Measurements from ENCODE around the gene GPR158. TPM values are rescaled to one million over a fixed set of nuclear protein-coding genes. Genes with fewer than 3 reads are reported as not detected.

Gene GPR158
- total and polyA plus RNA-seq, 2 donors from 2014 or later: 0.09 to 0.22 TPM

DNA sequence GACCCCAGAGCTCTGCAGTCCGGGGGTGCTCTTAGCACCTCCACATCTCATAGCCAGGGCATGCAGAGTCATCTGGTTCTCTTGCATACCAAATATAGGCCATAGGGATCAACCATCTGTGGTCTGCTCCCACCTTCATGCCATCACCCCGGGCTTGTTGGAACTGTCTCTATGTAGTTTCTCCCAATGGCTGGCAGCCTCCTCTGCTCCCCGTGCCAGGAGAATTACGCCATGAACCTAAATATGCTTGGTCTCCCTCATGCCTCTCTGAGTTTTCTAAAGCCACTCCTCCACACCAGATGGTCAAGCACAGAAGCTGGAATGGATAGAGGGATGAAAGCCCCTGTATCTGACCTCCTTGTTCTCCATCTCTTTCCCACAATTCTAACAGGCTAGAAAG is 456.7 kb downstream of the GPR158 start:
- intact Hi-C loops (cut with DNase I): no loop called here
- TF ChIP-seq, protein P1, sequence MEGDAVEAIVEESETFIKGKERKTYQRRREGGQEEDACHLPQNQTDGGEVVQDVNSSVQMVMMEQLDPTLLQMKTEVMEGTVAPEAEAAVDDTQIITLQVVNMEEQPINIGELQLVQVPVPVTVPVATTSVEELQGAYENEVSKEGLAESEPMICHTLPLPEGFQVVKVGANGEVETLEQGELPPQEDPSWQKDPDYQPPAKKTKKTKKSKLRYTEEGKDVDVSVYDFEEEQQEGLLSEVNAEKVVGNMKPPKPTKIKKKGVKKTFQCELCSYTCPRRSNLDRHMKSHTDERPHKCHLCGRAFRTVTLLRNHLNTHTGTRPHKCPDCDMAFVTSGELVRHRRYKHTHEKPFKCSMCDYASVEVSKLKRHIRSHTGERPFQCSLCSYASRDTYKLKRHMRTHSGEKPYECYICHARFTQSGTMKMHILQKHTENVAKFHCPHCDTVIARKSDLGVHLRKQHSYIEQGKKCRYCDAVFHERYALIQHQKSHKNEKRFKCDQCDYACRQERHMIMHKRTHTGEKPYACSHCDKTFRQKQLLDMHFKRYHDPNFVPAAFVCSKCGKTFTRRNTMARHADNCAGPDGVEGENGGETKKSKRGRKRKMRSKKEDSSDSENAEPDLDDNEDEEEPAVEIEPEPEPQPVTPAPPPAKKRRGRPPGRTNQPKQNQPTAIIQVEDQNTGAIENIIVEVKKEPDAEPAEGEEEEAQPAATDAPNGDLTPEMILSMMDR (IDR thresholded peaks at IDR 0.05; ENCODE audit: borderline replicate concordance, extremely low read depth, insufficient read depth): no peak

DNA sequence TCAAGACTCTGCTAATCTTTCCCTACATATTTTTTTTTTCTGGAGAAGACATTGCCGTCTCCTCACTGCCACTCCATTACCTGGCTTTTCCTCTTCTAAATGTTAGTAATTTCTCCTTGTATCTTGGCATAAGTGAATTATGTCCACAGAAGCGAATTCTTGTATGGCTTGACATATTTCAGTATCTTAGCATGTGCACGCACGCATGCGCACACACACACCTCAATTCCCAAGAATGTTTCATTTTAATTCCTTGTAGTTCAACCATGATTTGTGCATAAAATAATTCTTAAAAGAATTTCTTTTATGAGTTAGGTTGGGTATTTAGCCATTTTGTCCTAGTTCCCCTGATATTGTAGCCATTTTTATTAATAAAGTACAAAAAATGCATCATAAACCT is 458.0 kb downstream of the GPR158 start:
- Histone ChIP-seq H3K9ac (ENCODE audit: low read length in 3 of 3) (no peak overlapping the region), H3K36me3 (ENCODE audit: control insufficient read depth in 2 of 3, insufficient read depth in 3 of 3, low read length in 3 of 3) (no peaks in the 10 kb centered on the region), H3K27ac (ENCODE audit: low read depth in 2 of 2, low read length in 2 of 2) (no peak overlapping the region), H3K4me3 (ENCODE audit: low read length in 3 of 3) (no peak overlapping the region), H3K9me3 (ENCODE audit: control insufficient read depth in 2 of 3, insufficient read depth in 1 of 3, low read length in 3 of 3) (no peaks in the 10 kb centered on the region), H3K4me1 (ENCODE audit: control insufficient read depth in 2 of 3, insufficient read depth in 2 of 3, low read depth in 1 of 3, low read length in 3 of 3) (no peaks in the 10 kb centered on the region), H3K27me3 (ENCODE audit: control insufficient read depth, insufficient read depth, low read length) (no peaks in the 10 kb centered on the region)
- DNase-seq: no peak
- TF ChIP-seq, protein P1 (IDR thresholded peaks at IDR 0.05; ENCODE audit: borderline replicate concordance, extremely low read depth, insufficient read depth): no peak
- no peak for FAIRE-seq
- intact Hi-C loops (cut with DNase I): no loop called here

More for the DNA sequence above, 456.7 kb downstream of the GPR158 start:
- Histone ChIP-seq H3K4me3 (ENCODE audit: low read length in 3 of 3) (no peak overlapping the region), H3K27ac (ENCODE audit: low read depth in 2 of 2, low read length in 2 of 2) (no peak overlapping the region), H3K9me3 (ENCODE audit: control insufficient read depth in 2 of 3, insufficient read depth in 1 of 3, low read length in 3 of 3) (no peaks in the 10 kb centered on the region), H3K9ac (ENCODE audit: low read length in 3 of 3) (no peak overlapping the region), H3K36me3 (ENCODE audit: control insufficient read depth in 2 of 3, insufficient read depth in 3 of 3, low read length in 3 of 3) (no peaks in the 10 kb centered on the region), H3K27me3 (ENCODE audit: control insufficient read depth, insufficient read depth, low read length) (no peaks in the 10 kb centered on the region), H3K4me1 (ENCODE audit: control insufficient read depth in 2 of 3, insufficient read depth in 2 of 3, low read depth in 1 of 3, low read length in 3 of 3) (no peaks in the 10 kb centered on the region)
- FAIRE-seq: no peak
- DNase-seq: no peak

DNA sequence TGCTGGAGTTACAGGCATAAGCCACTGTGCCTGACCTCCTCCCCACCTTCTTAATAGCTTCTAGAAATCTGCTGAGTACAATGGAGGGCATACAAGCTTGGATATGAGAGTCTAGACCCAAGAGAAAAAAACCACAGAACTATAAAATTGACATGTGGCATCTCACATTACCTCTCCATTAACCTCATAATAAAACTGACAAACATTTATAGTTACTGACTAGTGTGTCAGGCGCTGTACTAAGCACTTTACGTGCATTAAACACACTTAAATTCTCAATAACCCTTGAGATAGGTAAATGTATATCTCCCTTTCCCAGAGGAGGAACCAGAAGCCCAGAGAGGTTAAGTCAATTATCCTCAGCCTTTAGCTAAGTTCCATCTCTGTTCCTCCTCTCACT is 458.7 kb downstream of the GPR158 start:
- DNase-seq (no peak), FAIRE-seq (no peak)
- Histone ChIP-seq H3K27me3 (ENCODE audit: control insufficient read depth, insufficient read depth, low read length) (no peaks in the 10 kb centered on the region), H3K4me1 (ENCODE audit: control insufficient read depth in 2 of 3, insufficient read depth in 2 of 3, low read depth in 1 of 3, low read length in 3 of 3) (no peaks in the 10 kb centered on the region), H3K36me3 (ENCODE audit: control insufficient read depth in 2 of 3, insufficient read depth in 3 of 3, low read length in 3 of 3) (no peaks in the 10 kb centered on the region), H3K4me3 (ENCODE audit: low read length in 3 of 3) (no peak overlapping the region), H3K9me3 (ENCODE audit: control insufficient read depth in 2 of 3, insufficient read depth in 1 of 3, low read length in 3 of 3) (no peaks in the 10 kb centered on the region), H3K27ac (ENCODE audit: low read depth in 2 of 2, low read length in 2 of 2) (no peak overlapping the region), H3K9ac (ENCODE audit: low read length in 3 of 3) (no peak overlapping the region)
- TF ChIP-seq, protein P1 (IDR thresholded peaks at IDR 0.05; ENCODE audit: borderline replicate concordance, extremely low read depth, insufficient read depth): no peak
- intact Hi-C loops (cut with DNase I): no loop called here

DNA sequence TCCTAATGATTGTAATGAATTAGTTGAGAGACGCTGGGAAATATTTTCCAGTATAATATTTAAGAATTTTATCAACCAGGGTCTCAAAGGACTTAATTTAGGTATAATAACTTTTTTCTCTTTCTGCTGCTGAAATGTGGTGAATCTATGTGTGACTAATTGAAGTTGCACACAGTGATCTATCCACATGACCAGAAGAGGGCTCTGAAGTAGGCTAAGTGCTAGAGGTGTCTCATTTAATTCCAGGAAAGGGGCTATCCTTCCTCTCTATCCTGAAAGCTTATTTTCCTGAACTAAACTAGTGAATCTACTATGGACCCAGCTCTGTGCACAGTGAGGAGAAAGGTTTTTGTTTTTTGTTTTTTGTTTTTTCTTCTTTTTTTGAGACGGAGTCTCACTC is 464.8 kb downstream of the GPR158 start:
- Histone ChIP-seq H3K27me3 (ENCODE audit: control insufficient read depth, insufficient read depth, low read length) (no peaks in the 10 kb centered on the region), H3K4me3 (ENCODE audit: low read length in 3 of 3) (no peak overlapping the region), H3K4me1 (ENCODE audit: control insufficient read depth in 2 of 3, insufficient read depth in 2 of 3, low read depth in 1 of 3, low read length in 3 of 3) (peaks cover 0 to 11% (median 0%) of the 10 kb centered on the region in 3 donors), H3K27ac (ENCODE audit: low read depth in 2 of 2, low read length in 2 of 2) (no peak overlapping the region), H3K9ac (ENCODE audit: low read length in 3 of 3) (no peak overlapping the region), H3K9me3 (ENCODE audit: control insufficient read depth in 2 of 3, insufficient read depth in 1 of 3, low read length in 3 of 3) (no peaks in the 10 kb centered on the region), H3K36me3 (ENCODE audit: control insufficient read depth in 2 of 3, insufficient read depth in 3 of 3, low read length in 3 of 3) (no peaks in the 10 kb centered on the region)
- TF ChIP-seq, protein P1 (IDR thresholded peaks at IDR 0.05; ENCODE audit: borderline replicate concordance, extremely low read depth, insufficient read depth): no peak
- intact Hi-C loops (cut with DNase I): no loop called here
- no peak for DNase-seq
- FAIRE-seq: no peak
